Neural progenitor cell (in vitro differentiated cells): Measurements from ENCODE around the gene TBCEL. TPM values are rescaled to one million over a fixed set of nuclear protein-coding genes. Genes with fewer than 3 reads are reported as not detected.

Experiments used
- DNase-seq: peaks from one replicate; pipeline ENCODE4 v3.0.0-alpha.2; 2016; ENCODE audit warnings: low spot score
- H2AFZ ChIP-seq: fragments of 200-600 bp; sonication (generic); replicated peaks from 2 replicates; pipeline ENCODE4 v1.6.1; 2016; ENCODE audit warnings: antibody characterized with exemption
- H3F3A ChIP-seq: fragments of 200-600 bp; sonication (generic); 2 replicates; pipeline ENCODE4 v1.6.1; 2016; ENCODE audit warnings: antibody characterized with exemption, low read depth
- H3K27ac ChIP-seq: fragments of 200-600 bp; sonication (generic); 2 replicates; pipeline ENCODE4 v1.5.1; 2016; ENCODE audit warnings: mild to moderate bottlenecking
- H3K27me3 ChIP-seq: fragments of 200-600 bp; sonication (generic); 2 replicates; pipeline ENCODE4 v1.6.1; 2016; ENCODE audit warnings: mild to moderate bottlenecking, moderate library complexity
- H3K36me3 ChIP-seq: fragments of 200-600 bp; sonication (generic); 2 replicates; pipeline ENCODE4 v1.5.1; 2016
- H3K4me1 ChIP-seq: fragments of 200-600 bp; sonication (generic); 2 replicates; pipeline ENCODE4 v1.6.1; 2016; ENCODE audit warnings: mixed run types
- H3K4me2 ChIP-seq: fragments of 200-600 bp; sonication (generic); 2 replicates; pipeline ENCODE4 v1.6.1; 2016
- H3K4me3 ChIP-seq: fragments of 200-600 bp; sonication (generic); 2 replicates; pipeline ENCODE4 v1.5.1; 2016
- H3K79me2 ChIP-seq: fragments of 200-600 bp; sonication (generic); 2 replicates; pipeline ENCODE4 v1.6.1; 2016; ENCODE audit warnings: low read depth
- H3K9ac ChIP-seq: fragments of 200-600 bp; sonication (generic); 2 replicates; pipeline ENCODE4 v1.6.1; 2016
- H3K9me3 ChIP-seq: fragments of 200-600 bp; sonication (generic); 2 replicates; pipeline ENCODE4 v1.5.1; 2016; ENCODE audit warnings: low read depth
- H4K20me1 ChIP-seq: fragments of 200-600 bp; sonication (generic); 2 replicates; pipeline ENCODE4 v1.6.1; 2016; ENCODE audit warnings: low read depth
- H3K27ac Mint-ChIP-seq: 3 replicates; pipeline ENCODE4 v1.8.0; 2021; ENCODE audit warnings: mixed read lengths
- H3K27me3 Mint-ChIP-seq: 2 replicates; pipeline ENCODE4 v1.8.0; 2022; ENCODE audit warnings: low read depth, mild to moderate bottlenecking, inconsistent platforms, moderate library complexity, mixed read lengths; ENCODE audit not compliant: insufficient read depth
- H3K36me3 Mint-ChIP-seq: 3 replicates; pipeline ENCODE4 v1.8.0; 2021; ENCODE audit warnings: mixed read lengths
- H3K4me1 Mint-ChIP-seq: 3 replicates; pipeline ENCODE4 v1.8.0; 2021; ENCODE audit warnings: mixed read lengths
- H3K4me3 Mint-ChIP-seq: 3 replicates; pipeline ENCODE4 v1.8.0; 2021; ENCODE audit warnings: mild to moderate bottlenecking, moderate library complexity, mixed read lengths
- H3K9me3 Mint-ChIP-seq: 3 replicates; pipeline ENCODE4 v1.8.0; 2020; ENCODE audit warnings: mixed read lengths
- EZH2 ChIP-seq: fragments of 200-600 bp; sonication (generic); IDR thresholded peaks from 2 replicates; pipeline ENCODE4 v1.6.1; 2017; ENCODE audit warnings: antibody characterized with exemption, mild to moderate bottlenecking, moderate library complexity
- EZH2phosphoT487 ChIP-seq: fragments of 200-600 bp; sonication (generic); IDR thresholded peaks from 2 replicates; pipeline ENCODE4 v1.6.1; 2017; ENCODE audit warnings: antibody characterized with exemption
- total RNA-seq: library from RNA; depleted of rRNA; stranded (reverse); fragments of >200 nt; gene quantifications from 2 replicates; pipeline ENCODE4 v1.2.3, GENCODE V29; 2015; ENCODE audit warnings: low replicate concordance
- TF ChIP-seq, protein P1 (sequence below): fragments of 200-600 bp; sonication (generic); IDR thresholded peaks from 2 replicates; pipeline ENCODE4 v1.5.1; 2017; ENCODE audit warnings: antibody characterized with exemption, mild to moderate bottlenecking

The TBCEL gene
- total RNA-seq, 1 donor from 2014 or later = 22.3 TPM

DNA sequence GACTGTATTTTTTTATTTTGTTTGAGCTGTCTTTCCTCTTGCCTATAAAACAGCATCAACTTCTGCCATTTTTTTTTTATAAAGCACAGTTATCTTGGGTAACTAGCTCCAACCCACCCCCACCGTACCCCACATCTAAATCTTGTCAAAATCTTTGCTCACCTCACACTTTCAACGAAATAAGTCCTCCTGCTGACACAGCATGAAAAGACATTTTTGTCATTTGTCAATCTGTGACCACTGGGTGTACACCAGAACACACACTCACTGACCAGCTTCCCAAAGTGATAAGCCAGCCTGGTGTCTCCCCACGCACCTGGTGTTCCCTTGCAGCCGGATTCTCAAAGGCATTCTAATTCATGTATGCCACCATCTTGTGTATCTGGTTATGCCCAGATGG lies 75.5 kb downstream of the TBCEL start:
- no peaks in the 10 kb centered on the region for H3K9me3 Mint-ChIP-seq
- H3K9me3 ChIP-seq = no peaks in the 10 kb centered on the region
- H3K79me2 ChIP-seq = no peaks in the 10 kb centered on the region
- H4K20me1 ChIP-seq = no peaks in the 10 kb centered on the region
- H3K4me1 ChIP-seq = peaks cover 16% of the 10 kb centered on the region
- no peak for DNase-seq
- no peak overlapping the region for H3K4me2 ChIP-seq
- H3K4me3 ChIP-seq = no peak overlapping the region
- H3K27ac Mint-ChIP-seq = peak overlapping the region; percentile 47
- no peaks in the 10 kb centered on the region for H3K36me3 ChIP-seq
- H3K36me3 Mint-ChIP-seq = no peaks in the 10 kb centered on the region
- peaks cover 4% of the 10 kb centered on the region for H3F3A ChIP-seq
- no peak overlapping the region for H3K4me3 Mint-ChIP-seq
- no peak overlapping the region for H2AFZ ChIP-seq
- no peak overlapping the region for H3K27ac ChIP-seq
- no peak overlapping the region for H3K9ac ChIP-seq
- TF ChIP-seq EZH2phosphoT487 (no peak), EZH2 (no peak)
- TF ChIP-seq, protein P1, sequence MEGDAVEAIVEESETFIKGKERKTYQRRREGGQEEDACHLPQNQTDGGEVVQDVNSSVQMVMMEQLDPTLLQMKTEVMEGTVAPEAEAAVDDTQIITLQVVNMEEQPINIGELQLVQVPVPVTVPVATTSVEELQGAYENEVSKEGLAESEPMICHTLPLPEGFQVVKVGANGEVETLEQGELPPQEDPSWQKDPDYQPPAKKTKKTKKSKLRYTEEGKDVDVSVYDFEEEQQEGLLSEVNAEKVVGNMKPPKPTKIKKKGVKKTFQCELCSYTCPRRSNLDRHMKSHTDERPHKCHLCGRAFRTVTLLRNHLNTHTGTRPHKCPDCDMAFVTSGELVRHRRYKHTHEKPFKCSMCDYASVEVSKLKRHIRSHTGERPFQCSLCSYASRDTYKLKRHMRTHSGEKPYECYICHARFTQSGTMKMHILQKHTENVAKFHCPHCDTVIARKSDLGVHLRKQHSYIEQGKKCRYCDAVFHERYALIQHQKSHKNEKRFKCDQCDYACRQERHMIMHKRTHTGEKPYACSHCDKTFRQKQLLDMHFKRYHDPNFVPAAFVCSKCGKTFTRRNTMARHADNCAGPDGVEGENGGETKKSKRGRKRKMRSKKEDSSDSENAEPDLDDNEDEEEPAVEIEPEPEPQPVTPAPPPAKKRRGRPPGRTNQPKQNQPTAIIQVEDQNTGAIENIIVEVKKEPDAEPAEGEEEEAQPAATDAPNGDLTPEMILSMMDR = no peak
- H3K27me3 ChIP-seq = no peaks in the 10 kb centered on the region
- no peaks in the 10 kb centered on the region for H3K27me3 Mint-ChIP-seq
- H3K4me1 Mint-ChIP-seq = peaks cover 9% of the 10 kb centered on the region

DNA sequence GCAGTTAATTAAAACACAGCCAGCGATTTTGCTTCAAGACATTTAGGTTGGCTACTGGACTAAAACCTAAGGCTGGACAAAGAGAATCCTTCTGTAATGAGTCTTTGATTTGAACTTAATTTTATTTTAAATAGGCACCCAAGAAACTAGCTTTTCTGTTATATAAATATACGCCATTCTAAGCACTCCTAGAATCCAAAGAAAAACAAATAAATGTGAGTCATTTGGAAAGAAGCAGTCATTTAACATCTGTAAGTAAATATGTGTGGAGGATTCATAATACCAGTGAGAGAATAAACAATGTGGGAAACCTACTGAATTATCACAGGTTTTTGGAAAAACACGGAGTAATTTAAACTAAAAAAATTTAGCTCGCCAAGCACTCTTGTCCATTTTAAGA lies 76.0 kb downstream of the TBCEL start:
- Histone ChIP-seq H3K27ac (no peak overlapping the region), H3K4me2 (no peak overlapping the region), H3K9ac (no peak overlapping the region), H3K9me3 (no peaks in the 10 kb centered on the region), H3K36me3 (no peaks in the 10 kb centered on the region), H3F3A (peaks cover 4% of the 10 kb centered on the region), H2AFZ (no peak overlapping the region), H3K27me3 (no peaks in the 10 kb centered on the region), H3K4me1 (peaks cover 16% of the 10 kb centered on the region), H4K20me1 (no peaks in the 10 kb centered on the region), H3K4me3 (no peak overlapping the region), H3K79me2 (no peaks in the 10 kb centered on the region)
- peaks cover 14% of the 10 kb centered on the region for H3K4me1 Mint-ChIP-seq
- no peaks in the 10 kb centered on the region for H3K36me3 Mint-ChIP-seq
- TF ChIP-seq, protein P1 = no peak
- TF ChIP-seq EZH2 (no peak), EZH2phosphoT487 (no peak)
- no peak overlapping the region for H3K27ac Mint-ChIP-seq
- no peaks in the 10 kb centered on the region for H3K9me3 Mint-ChIP-seq
- H3K4me3 Mint-ChIP-seq = no peak overlapping the region
- no peak for DNase-seq
- H3K27me3 Mint-ChIP-seq = no peaks in the 10 kb centered on the region

DNA sequence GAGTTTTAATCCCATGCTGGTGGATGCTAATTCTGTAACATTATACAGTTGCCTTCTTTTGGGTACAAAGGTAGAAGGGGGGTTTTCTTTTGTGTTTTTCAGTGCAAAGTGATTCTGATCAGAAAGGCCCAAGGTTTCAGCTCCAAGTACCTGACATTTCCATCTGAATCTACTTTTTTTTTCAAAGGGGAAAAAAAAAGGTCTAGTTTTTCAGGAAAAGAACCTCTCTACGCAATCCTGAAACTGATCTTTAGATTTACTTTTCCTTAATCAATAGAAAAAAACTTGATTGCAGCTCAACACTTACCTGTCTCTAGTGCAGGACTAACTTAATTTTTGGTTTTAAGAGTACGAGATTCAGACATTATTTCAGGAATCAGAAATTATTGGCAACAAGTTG lies 77.0 kb downstream of the TBCEL start, which contains the start of gene TECTA:
TSS of gene TECTA (plus strand) at position 301 of the 400 bp plus-strand sequence. CDS start 1,423 bp downstream, outside the sequence.
- DNase-seq = peak; percentile 44
- H3K4me2 ChIP-seq = peak within 1 kb of the TSS; percentile 58

More for the DNA sequence above, 77.0 kb downstream of the TBCEL start, which contains the start of gene TECTA:
- TF ChIP-seq EZH2phosphoT487 (no peak), EZH2 (no peak)
- TF ChIP-seq, protein P1 = no peak
- no peak within 1 kb of the TSS for H3K27ac Mint-ChIP-seq
- no peaks in the 10 kb centered on the region for H3K9me3 Mint-ChIP-seq
- H3K27me3 Mint-ChIP-seq = no peaks in the 10 kb centered on the region
- Histone ChIP-seq H3K4me1 (peaks cover 16% of the 10 kb centered on the region), H3K27me3 (no peaks in the 10 kb centered on the region), H2AFZ (no peak within 1 kb of the TSS), H3F3A (peaks cover 4% of the 10 kb centered on the region), H3K9me3 (no peaks in the 10 kb centered on the region), H3K4me3 (no peak within 1 kb of the TSS), H4K20me1 (no peaks in the 10 kb centered on the region), H3K9ac (no peak within 1 kb of the TSS), H3K36me3 (no peaks in the 10 kb centered on the region), H3K79me2 (no peaks in the 10 kb centered on the region), H3K27ac (no peak within 1 kb of the TSS)
- peaks cover 15% of the 10 kb centered on the region for H3K4me1 Mint-ChIP-seq
- H3K36me3 Mint-ChIP-seq = no peaks in the 10 kb centered on the region
- no peak within 1 kb of the TSS for H3K4me3 Mint-ChIP-seq
